Prostate gland (tissue), 2 donors: Measurements from ENCODE around the gene SLC28A3.

ENCODE experiments used
- POLR2A ChIP-seq: fragments of 450-650 bp; IDR thresholded peaks from one replicate; pipeline ENCODE4 v1.6.1; 2016; ENCODE audit warnings: antibody characterized with exemption, mild to moderate bottlenecking
- POLR2AphosphoS5 ChIP-seq: sonication (generic); formaldehyde crosslinking; IDR thresholded peaks from one replicate; pipeline ENCODE4 v1.6.1; 2017; ENCODE audit warnings: antibody characterized with exemption
- TF ChIP-seq, protein P1 (sequence below), 4 experiments: fragments of 200-600 bp in 2 of 4; fragments of 450-650 bp in 2 of 4; sonication (generic) in 2 of 4; IDR thresholded peaks; 1 replicate in 3 of 4; 2 replicates in 1 of 4; pipeline ENCODE4 v1.5.1; 2016 to 2019; ENCODE audit warnings: antibody characterized with exemption in 4 of 4, mild to moderate bottlenecking in 2 of 4, moderate library complexity in 2 of 4

- TF ChIP-seq POLR2A = no peak
- TF ChIP-seq, protein P1, sequence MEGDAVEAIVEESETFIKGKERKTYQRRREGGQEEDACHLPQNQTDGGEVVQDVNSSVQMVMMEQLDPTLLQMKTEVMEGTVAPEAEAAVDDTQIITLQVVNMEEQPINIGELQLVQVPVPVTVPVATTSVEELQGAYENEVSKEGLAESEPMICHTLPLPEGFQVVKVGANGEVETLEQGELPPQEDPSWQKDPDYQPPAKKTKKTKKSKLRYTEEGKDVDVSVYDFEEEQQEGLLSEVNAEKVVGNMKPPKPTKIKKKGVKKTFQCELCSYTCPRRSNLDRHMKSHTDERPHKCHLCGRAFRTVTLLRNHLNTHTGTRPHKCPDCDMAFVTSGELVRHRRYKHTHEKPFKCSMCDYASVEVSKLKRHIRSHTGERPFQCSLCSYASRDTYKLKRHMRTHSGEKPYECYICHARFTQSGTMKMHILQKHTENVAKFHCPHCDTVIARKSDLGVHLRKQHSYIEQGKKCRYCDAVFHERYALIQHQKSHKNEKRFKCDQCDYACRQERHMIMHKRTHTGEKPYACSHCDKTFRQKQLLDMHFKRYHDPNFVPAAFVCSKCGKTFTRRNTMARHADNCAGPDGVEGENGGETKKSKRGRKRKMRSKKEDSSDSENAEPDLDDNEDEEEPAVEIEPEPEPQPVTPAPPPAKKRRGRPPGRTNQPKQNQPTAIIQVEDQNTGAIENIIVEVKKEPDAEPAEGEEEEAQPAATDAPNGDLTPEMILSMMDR (IDR thresholded peaks at IDR 0.05) = no peak
- TF ChIP-seq POLR2AphosphoS5 = no peak
These were observed 114.4 kb downstream of the SLC28A3 start for GRCh38 chr9:84226126-84226525.
